NCI-H1048 (cell line): ENCODE data around the gene OR4B1.

ENCODE experiments used
- DNase-seq: peaks from one replicate; lab custom pipeline; 2025; lab: John Stamatoyannopoulos, UW

Gene OR4B1

GRCh38 chr11:48261600-48261999, 45.0 kb downstream of the OR4B1 start:
- no peak for DNase-seq

DNA sequence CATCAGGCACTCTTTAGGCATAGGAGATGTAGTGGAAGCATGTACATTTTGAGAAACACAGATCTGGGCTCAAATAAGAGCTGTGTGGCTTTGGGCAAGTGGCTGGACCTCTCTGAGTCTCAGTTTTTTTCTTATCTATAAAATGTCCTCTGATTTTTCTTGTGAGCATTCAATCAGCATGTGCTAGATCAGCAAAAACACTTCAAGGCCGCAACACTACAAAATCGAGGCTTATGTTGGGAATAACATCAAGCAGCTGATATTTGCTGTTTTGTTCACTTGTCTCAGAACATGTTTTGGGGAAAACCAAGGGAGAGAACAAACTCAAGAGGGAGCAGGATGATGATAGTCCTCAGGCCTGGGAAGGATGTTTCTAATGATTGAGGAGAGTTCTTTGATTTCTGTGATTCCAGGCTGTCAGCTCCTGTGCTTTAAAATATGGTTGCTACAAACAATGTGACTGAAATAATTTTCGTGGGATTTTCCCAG, 46.9 kb downstream of the OR4B1 start, which contains the start of gene OR4X1:
OR4X1 (plus strand) TSS at position 439 of the 489 bp plus-strand sequence; CDS start at position 439, 0 bp downstream.
- DNase-seq = no peak
